Activated B cell treated with CpG ODN at 0.5 μM for 24 hours (primary cell): ENCODE measurements around the gene ARHGAP26. TPM values are rescaled to one million over a fixed set of nuclear protein-coding genes. Genes with fewer than 3 reads are reported as not detected.

Source experiments
- ATAC-seq: fragments of 200-7000 bp; cut with Tn5 transposase; one replicate; pipeline ENCODE4 v1.10.0; 2021; ENCODE audit warnings: low read depth, mild to moderate bottlenecking, moderate library complexity
- CTCF ChIA-PET: fragments of 350-600 bp; sonication (Branson Sonifier 250); formaldehyde crosslinking; loops from one replicate; lab custom pipeline; 2021; ENCODE audit warnings: antibody characterized with exemption; lab: Charles Lee
- POLR2A ChIA-PET: fragments of 350-600 bp; sonication (Branson Sonifier 250); formaldehyde crosslinking; loops from one replicate; lab custom pipeline; 2021; ENCODE audit warnings: antibody characterized with exemption; lab: Charles Lee
- DNase-seq: peaks from one replicate; pipeline ENCODE4 v3.0.0; 2022
- H3K27ac Mint-ChIP-seq: one replicate; pipeline ENCODE4 v1.8.0; 2020; ENCODE audit warnings: mixed read lengths
- H3K27me3 Mint-ChIP-seq: one replicate; pipeline ENCODE4 v1.8.0; 2021; ENCODE audit warnings: mixed read lengths
- H3K36me3 Mint-ChIP-seq: one replicate; pipeline ENCODE4 v1.8.0; 2021; ENCODE audit warnings: low read depth, mixed read lengths
- H3K4me1 Mint-ChIP-seq: one replicate; pipeline ENCODE4 v1.8.0; 2021; ENCODE audit warnings: mixed read lengths
- H3K4me3 Mint-ChIP-seq: one replicate; pipeline ENCODE4 v1.8.0; 2020; ENCODE audit warnings: mild to moderate bottlenecking, mixed read lengths
- H3K9me3 Mint-ChIP-seq: one replicate; pipeline ENCODE4 v1.8.0; 2020; ENCODE audit warnings: mixed read lengths
- CTCF ChIP-seq: fragments of 200-600 bp; IDR thresholded peaks from one replicate; pipeline ENCODE4 v1.8.0; 2022; ENCODE audit warnings: antibody characterized with exemption, mild to moderate bottlenecking
- intact Hi-C: fragments of 100-400 bp; cut with micrococcal nuclease; formaldehyde crosslinking; loops from one replicate; pipeline ENCODE4 v1.15.1; 2024
- total RNA-seq: library from RNA; stranded (reverse); gene quantifications from 2 replicates; pipeline ENCODE4 v1.2.3, GENCODE V29; 2022

ARHGAP26 gene
- total RNA-seq, 1 donor from 2014 or later: 20.9 TPM

GRCh38 chr5:143133721-143134120, 363.5 kb downstream of the ARHGAP26 start:
- DNase-seq (no peak), ATAC-seq (no peak)
- ChIA-PET CTCF (no interaction called here), POLR2A (no interaction called here)
- peaks cover 7% of the 10 kb centered on the region for H3K4me1 Mint-ChIP-seq
- H3K9me3 Mint-ChIP-seq: no peaks in the 10 kb centered on the region
- H3K4me3 Mint-ChIP-seq: no peak overlapping the region
- intact Hi-C loops: no loop called here
- H3K36me3 Mint-ChIP-seq: peaks cover 14% of the 10 kb centered on the region
- no peaks in the 10 kb centered on the region for H3K27me3 Mint-ChIP-seq
- H3K27ac Mint-ChIP-seq: no peak overlapping the region
- TF ChIP-seq CTCF: no peak

- H3K4me1 Mint-ChIP-seq: peaks cover 7% of the 10 kb centered on the region
- H3K27me3 Mint-ChIP-seq: no peaks in the 10 kb centered on the region
- DNase-seq (no peak), ATAC-seq (no peak)
- peaks cover 14% of the 10 kb centered on the region for H3K36me3 Mint-ChIP-seq
- intact Hi-C loops: no loop called here
- H3K9me3 Mint-ChIP-seq: no peaks in the 10 kb centered on the region
- ChIA-PET CTCF (no interaction called here), POLR2A (no interaction called here)
- no peak for TF ChIP-seq CTCF
- no peak overlapping the region for H3K4me3 Mint-ChIP-seq
- no peak overlapping the region for H3K27ac Mint-ChIP-seq
These were observed 364.1 kb downstream of the ARHGAP26 start for GRCh38 chr5:143134269-143134668.

- no peak for ATAC-seq
These were observed 364.7 kb downstream of the ARHGAP26 start for GRCh38 chr5:143134900-143135299.

GRCh38 chr5:143135832-143136551, 365.8 kb downstream of the ARHGAP26 start:
- POLR2A ChIA-PET: no interaction called here
- no peak for TF ChIP-seq CTCF
- peaks cover 14% of the 10 kb centered on the region for H3K36me3 Mint-ChIP-seq
- CTCF ChIA-PET: no interaction called here
- intact Hi-C loops: no loop called here
- peaks cover 3% of the 10 kb centered on the region for H3K4me1 Mint-ChIP-seq
- no peaks in the 10 kb centered on the region for H3K27me3 Mint-ChIP-seq
- H3K9me3 Mint-ChIP-seq: no peaks in the 10 kb centered on the region
- H3K27ac Mint-ChIP-seq: no peak overlapping the region
- H3K4me3 Mint-ChIP-seq: no peak overlapping the region
- no peak for DNase-seq
- no peak for ATAC-seq

More at GRCh38 chr5:143134900-143135299, 364.7 kb downstream of the ARHGAP26 start:
- TF ChIP-seq CTCF: no peak
- ChIA-PET POLR2A (no interaction called here), CTCF (no interaction called here)
- intact Hi-C loops: no loop called here
- Mint-ChIP-seq H3K27me3 (no peaks in the 10 kb centered on the region), H3K36me3 (peaks cover 14% of the 10 kb centered on the region), H3K9me3 (no peaks in the 10 kb centered on the region), H3K4me3 (no peak overlapping the region), H3K27ac (no peak overlapping the region), H3K4me1 (peaks cover 7% of the 10 kb centered on the region)
- no peak for DNase-seq

- ChIA-PET POLR2A (no interaction called here), CTCF (no interaction called here)
- ATAC-seq: no peak
- Mint-ChIP-seq H3K4me3 (no peak overlapping the region), H3K36me3 (peaks cover 12% of the 10 kb centered on the region), H3K27me3 (no peaks in the 10 kb centered on the region), H3K4me1 (no peaks in the 10 kb centered on the region), H3K27ac (no peak overlapping the region), H3K9me3 (no peaks in the 10 kb centered on the region)
- intact Hi-C loops: no loop called here
- no peak for TF ChIP-seq CTCF
- DNase-seq: no peak
These were observed 368.7 kb downstream of the ARHGAP26 start for GRCh38 chr5:143138839-143139238.
